CD4-positive, alpha-beta T cell (primary cell): ENCODE results near the gene AK8. TPM values are rescaled to one million over a fixed set of nuclear protein-coding genes. Genes with fewer than 3 reads are reported as not detected.

Experiments
- ATAC-seq: fragments of 200-7000 bp; cut with Tn5 transposase; one replicate; pipeline ENCODE4 v1.10.0; 2022; ENCODE audit warnings: mild to moderate bottlenecking; ENCODE audit not compliant: poor library complexity
- CTCF ChIA-PET: fragments of 350-600 bp; sonication (Branson Sonifier 250); formaldehyde crosslinking; loops from one replicate; lab custom pipeline; 2021; ENCODE audit warnings: antibody characterized with exemption, inconsistent platforms; lab: Charles Lee
- POLR2A ChIA-PET: fragments of 350-600 bp; sonication (Branson Sonifier 250); formaldehyde crosslinking; loops from one replicate; lab custom pipeline; 2021; ENCODE audit warnings: antibody characterized with exemption, inconsistent platforms; lab: Charles Lee
- DNase-seq, 14 experiments: peaks; one replicate each; pipeline ENCODE4 v3.0.0-alpha.2; 2013 to 2020; ENCODE audit warnings: mixed read lengths in 2 of 14
- H3K27ac ChIP-seq, 2 donors: one replicate each; pipeline versions ENCODE4 v1.5.1 to v1.7.0; 2013; ENCODE audit warnings: low read length in 2 of 2, low read depth in 1 of 2, mild to moderate bottlenecking in 1 of 2
- H3K27me3 ChIP-seq, 2 experiments: 1 replicate in 1 of 2; 2 replicates in 1 of 2; pipeline versions ENCODE4 v1.6.1 to v1.7.0; 2013; ENCODE audit warnings: low read length in 2 of 2, control low read depth in 1 of 2, mild to moderate bottlenecking in 1 of 2, moderate library complexity in 1 of 2; ENCODE audit not compliant: insufficient read depth in 2 of 2, control insufficient read depth in 1 of 2
- H3K36me3 ChIP-seq: one replicate; pipeline ENCODE4 v1.6.1; 2013; ENCODE audit warnings: low read length, control low read depth; ENCODE audit not compliant: insufficient read depth
- H3K4me1 ChIP-seq: one replicate; pipeline ENCODE4 v1.6.1; 2013; ENCODE audit warnings: low read length, control low read depth; ENCODE audit not compliant: insufficient read depth
- H3K4me3 ChIP-seq: one replicate; pipeline ENCODE4 v1.5.1; 2013; ENCODE audit warnings: mild to moderate bottlenecking, low read length, moderate library complexity
- H3K9me3 ChIP-seq, 2 experiments: 1 replicate in 1 of 2; 2 replicates in 1 of 2; pipeline versions ENCODE4 v1.6.1 to v1.7.0; 2013; ENCODE audit warnings: low read length in 2 of 2, mild to moderate bottlenecking in 2 of 2, control low read depth in 1 of 2, moderate library complexity in 1 of 2; ENCODE audit not compliant: control insufficient read depth in 1 of 2, insufficient read depth in 1 of 2
- H3K27ac Mint-ChIP-seq: one replicate; pipeline ENCODE4 v1.8.0; 2020; ENCODE audit warnings: mixed read lengths
- H3K27me3 Mint-ChIP-seq: one replicate; pipeline ENCODE4 v1.8.0; 2021; ENCODE audit warnings: mixed read lengths
- H3K36me3 Mint-ChIP-seq: one replicate; pipeline ENCODE4 v1.8.0; 2021; ENCODE audit warnings: low read depth, mixed read lengths
- H3K4me1 Mint-ChIP-seq: one replicate; pipeline ENCODE4 v1.8.0; 2021; ENCODE audit warnings: low read depth, mixed read lengths
- H3K4me3 Mint-ChIP-seq: one replicate; pipeline ENCODE4 v1.8.0; 2020; ENCODE audit warnings: mild to moderate bottlenecking, mixed read lengths
- H3K9me3 Mint-ChIP-seq: one replicate; pipeline ENCODE4 v1.8.0; 2020; ENCODE audit warnings: mixed read lengths
- CTCF ChIP-seq: fragments of 200-600 bp; IDR thresholded peaks from one replicate; pipeline ENCODE4 v1.8.0; 2022; ENCODE audit warnings: antibody characterized with exemption, mild to moderate bottlenecking
- intact Hi-C, 2 experiments: fragments of 100-400 bp; cut with DNase I in 1 of 2; cut with micrococcal nuclease in 1 of 2; formaldehyde crosslinking; loops; one replicate each; pipeline versions ENCODE4 v1.15.1 to v1.9.0; 2023 to 2025; cut with DNase I, micrococcal nuclease
- total RNA-seq, 174 experiments: library from RNA in 2 of 174; stranded (reverse) in 2 of 174; gene quantifications; one replicate each; pipeline ENCODE4 v1.2.3 and lab custom pipeline; 2021 to 2026

AK8 gene
- total RNA-seq, 2 experiments from 2014 or later = not detected

- Histone ChIP-seq H3K36me3 (no peaks in the 10 kb centered on the region), H3K27ac (no peak overlapping the region), H3K9me3 (no peaks in the 10 kb centered on the region), H3K4me1 (no peaks in the 10 kb centered on the region), H3K27me3 (peaks cover 45 to 50% of the 10 kb centered on the region in 2 experiments), H3K4me3 (no peak overlapping the region)
- ATAC-seq (no peak), DNase-seq (no peak)
- H3K4me3 Mint-ChIP-seq = no peak overlapping the region
- ChIA-PET POLR2A (no interaction called here), CTCF (no interaction called here)
- no peak for TF ChIP-seq CTCF
- no peaks in the 10 kb centered on the region for H3K4me1 Mint-ChIP-seq
- peaks cover 64% of the 10 kb centered on the region for H3K27me3 Mint-ChIP-seq
- no peak overlapping the region for H3K27ac Mint-ChIP-seq
- intact Hi-C loops = no loop called here
- no peaks in the 10 kb centered on the region for H3K36me3 Mint-ChIP-seq
- no peaks in the 10 kb centered on the region for H3K9me3 Mint-ChIP-seq
These were observed 133.0 kb downstream of the AK8 start for GRCh38 chr9:132744881-132745755.

GRCh38 chr9:132743931-132744479 lies 134.1 kb downstream of the AK8 start:
- Histone ChIP-seq H3K4me1 (no peaks in the 10 kb centered on the region), H3K9me3 (no peaks in the 10 kb centered on the region), H3K36me3 (no peaks in the 10 kb centered on the region), H3K27ac (no peak overlapping the region), H3K27me3 (peaks cover 45 to 50% of the 10 kb centered on the region in 2 experiments), H3K4me3 (no peak overlapping the region)
- Mint-ChIP-seq H3K9me3 (no peaks in the 10 kb centered on the region), H3K27me3 (peaks cover 64% of the 10 kb centered on the region), H3K4me1 (no peaks in the 10 kb centered on the region), H3K4me3 (no peak overlapping the region), H3K27ac (no peak overlapping the region), H3K36me3 (no peaks in the 10 kb centered on the region)
- POLR2A ChIA-PET = no interaction called here
- intact Hi-C loops = no loop called here
- no peak for DNase-seq
- CTCF ChIA-PET = no interaction called here
- no peak for TF ChIP-seq CTCF
- no peak for ATAC-seq

GRCh38 chr9:132742821-132743311 lies 135.2 kb downstream of the AK8 start:
- Histone ChIP-seq H3K4me3 (no peak overlapping the region), H3K4me1 (no peaks in the 10 kb centered on the region), H3K36me3 (no peaks in the 10 kb centered on the region), H3K27ac (no peak overlapping the region), H3K9me3 (no peaks in the 10 kb centered on the region), H3K27me3 (peaks cover 42 to 50% of the 10 kb centered on the region in 2 experiments)
- ChIA-PET POLR2A (no interaction called here), CTCF (no interaction called here)
- Mint-ChIP-seq H3K4me1 (no peaks in the 10 kb centered on the region), H3K9me3 (no peaks in the 10 kb centered on the region), H3K27me3 (peaks cover 61% of the 10 kb centered on the region), H3K4me3 (no peak overlapping the region), H3K27ac (no peak overlapping the region), H3K36me3 (no peaks in the 10 kb centered on the region)
- TF ChIP-seq CTCF = no peak
- DNase-seq = no peak
- intact Hi-C loops = no loop called here
- no peak for ATAC-seq
